ENCODE measurements around the gene TGFB2. TPM values are rescaled to one million over a fixed set of nuclear protein-coding genes. Genes with fewer than 3 reads are reported as not detected.
"Not testable (repeated sequence)": the region's sequence is repeated elsewhere in the genome, so short reads cannot be mapped to it uniquely, and the experiment has no call there.

Gene TGFB2
- under 1 TPM in 1 of 2 donors, not detected in 1; 0.07 TPM for total RNA-seq

DNA sequence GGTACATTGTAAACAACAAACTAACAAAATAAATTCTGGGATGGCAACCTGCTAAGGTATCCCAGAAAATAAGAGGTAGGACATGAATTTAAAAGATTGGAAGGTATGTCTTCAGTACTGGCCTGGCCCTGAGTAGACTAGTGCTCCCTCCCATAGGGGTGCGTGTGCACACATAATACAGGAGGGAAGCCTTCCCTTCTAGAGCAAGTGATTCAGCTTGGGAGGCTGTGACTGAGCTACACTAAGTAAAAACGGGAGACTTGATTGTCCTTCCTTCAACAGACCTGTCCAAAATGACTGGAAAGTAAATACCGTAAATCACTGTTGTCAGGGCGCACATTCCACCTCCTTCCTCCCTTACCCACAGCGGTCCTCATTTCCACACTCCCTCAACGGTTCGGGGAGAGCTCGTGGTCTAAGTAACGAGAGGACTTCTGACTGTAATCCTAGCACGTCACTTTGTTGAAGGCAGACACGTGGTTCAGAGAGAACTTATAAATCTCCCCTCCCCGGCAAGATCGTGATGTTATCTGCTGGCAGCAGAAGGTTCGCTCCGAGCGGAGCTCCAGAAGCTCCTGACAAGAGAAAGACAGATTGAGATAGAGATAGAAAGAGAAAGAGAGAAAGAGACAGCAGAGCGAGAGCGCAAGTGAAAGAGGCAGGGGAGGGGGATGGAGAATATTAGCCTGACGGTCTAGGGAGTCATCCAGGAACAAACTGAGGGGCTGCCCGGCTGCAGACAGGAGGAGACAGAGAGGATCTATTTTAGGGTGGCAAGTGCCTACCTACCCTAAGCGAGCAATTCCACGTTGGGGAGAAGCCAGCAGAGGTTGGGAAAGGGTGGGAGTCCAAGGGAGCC lies at the start of gene TGFB2:
Gene TGFB2 (plus strand): TSS at position 523 of the 859 bp plus-strand sequence. CDS start 1,366 bp downstream, outside the sequence.
- H3K27ac Mint-ChIP-seq, result peak within 1 kb of the TSS in 1 of 2 donors; percentile 33
- no peaks in the 10 kb centered on the region for H3K9me3 Mint-ChIP-seq
- peak in 1 of 2 donors; percentile 8 for DNase-seq (ENCODE audit: low spot score in 2 of 2)
- peak; percentile 57 to 63 for ATAC-seq
- peaks cover 5 to 28% of the 10 kb centered on the region in 2 donors for H3K36me3 Mint-ChIP-seq

GRCh38 chr1:218296162-218296561 lies 49.0 kb upstream of the TGFB2 start:
- no peaks in the 10 kb centered on the region for H3K36me3 Mint-ChIP-seq
- ATAC-seq (no peak), DNase-seq (ENCODE audit: low spot score in 2 of 2) (no peak)
- no peak overlapping the region for H3K27ac Mint-ChIP-seq
- H3K9me3 Mint-ChIP-seq, result no peaks in the 10 kb centered on the region

DNA sequence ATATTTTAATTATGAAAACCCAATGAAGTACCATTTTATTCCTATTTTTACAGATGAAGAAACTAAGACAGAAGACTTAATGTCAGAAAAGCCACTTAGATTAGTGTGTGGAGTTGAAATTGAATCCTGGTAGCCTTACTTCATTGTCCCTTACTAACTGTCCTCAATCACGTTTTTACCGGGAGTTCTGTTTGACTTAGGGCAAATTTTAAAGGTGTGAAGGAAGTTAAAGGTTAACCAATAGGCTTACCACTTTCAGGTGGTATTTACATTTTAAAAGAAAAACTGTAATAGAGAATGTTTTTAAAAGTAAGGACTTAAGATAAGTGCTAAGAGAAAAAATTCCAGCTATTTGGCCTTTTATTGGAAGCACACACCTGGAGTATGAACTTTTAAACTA lies 47.7 kb upstream of the TGFB2 start:
- no peaks in the 10 kb centered on the region for H3K9me3 Mint-ChIP-seq
- no peak overlapping the region for H3K27ac Mint-ChIP-seq
- DNase-seq (ENCODE audit: low spot score in 2 of 2) (no peak), ATAC-seq (no peak)
- H3K36me3 Mint-ChIP-seq, result peaks cover 0 to 6% of the 10 kb centered on the region in 2 donors

- no peak for ATAC-seq
- peaks cover 0 to 6% of the 10 kb centered on the region in 2 donors for H3K36me3 Mint-ChIP-seq
- DNase-seq (ENCODE audit: low spot score in 2 of 2), result no peak
- no peak overlapping the region for H3K27ac Mint-ChIP-seq
- no peaks in the 10 kb centered on the region for H3K9me3 Mint-ChIP-seq
These were observed 47.3 kb upstream of the TGFB2 start for GRCh38 chr1:218297867-218298266.

- ATAC-seq (no peak), DNase-seq (ENCODE audit: low spot score in 2 of 2) (no peak)
- H3K27ac Mint-ChIP-seq, result no peak overlapping the region
- peaks cover 0 to 6% of the 10 kb centered on the region in 2 donors for H3K36me3 Mint-ChIP-seq
- H3K9me3 Mint-ChIP-seq, result no peaks in the 10 kb centered on the region
These were observed 46.7 kb upstream of the TGFB2 start for GRCh38 chr1:218298398-218298797.

GRCh38 chr1:218299416-218299815 lies 45.7 kb upstream of the TGFB2 start:
- no peak overlapping the region for H3K27ac Mint-ChIP-seq
- H3K9me3 Mint-ChIP-seq, result no peaks in the 10 kb centered on the region
- ATAC-seq (no peak), DNase-seq (ENCODE audit: low spot score in 2 of 2) (no peak)
- H3K36me3 Mint-ChIP-seq, result peaks cover 0 to 6% of the 10 kb centered on the region in 2 donors

DNA sequence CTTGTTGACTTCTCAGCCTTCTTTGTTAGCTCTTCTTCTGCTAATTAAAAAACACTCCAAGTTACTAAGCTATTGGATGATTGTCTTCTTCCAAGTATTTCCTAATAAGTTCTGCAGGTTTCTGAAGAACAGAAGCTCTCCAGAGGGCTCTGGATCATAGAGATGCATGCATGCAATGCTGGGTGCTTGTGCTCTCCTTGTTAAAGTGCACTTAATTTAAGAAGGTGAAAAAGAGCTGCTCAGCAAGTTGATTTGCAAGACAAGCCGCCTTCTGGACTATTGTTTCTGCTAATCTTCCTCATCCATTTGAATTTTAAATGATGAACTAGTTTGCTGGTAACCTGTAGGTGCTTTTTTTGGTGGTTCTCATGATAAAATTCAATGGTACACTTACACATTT lies 43.9 kb upstream of the TGFB2 start:
- Mint-ChIP-seq H3K9me3 (no peaks in the 10 kb centered on the region), H3K36me3 (peaks cover 0 to 6% of the 10 kb centered on the region in 2 donors), H3K27ac (no peak overlapping the region)
- DNase-seq (ENCODE audit: low spot score in 2 of 2) (no peak), ATAC-seq (no peak)

- DNase-seq (ENCODE audit: low spot score in 2 of 2) (no peak), ATAC-seq (no peak)
- Mint-ChIP-seq H3K36me3 (peaks cover 1 to 6% of the 10 kb centered on the region in 2 donors), H3K27ac (no peak overlapping the region), H3K9me3 (no peaks in the 10 kb centered on the region)
These were observed 43.0 kb upstream of the TGFB2 start for GRCh38 chr1:218302155-218302554.

GRCh38 chr1:218303176-218303879 lies 41.8 kb upstream of the TGFB2 start:
- no peak overlapping the region for H3K27ac Mint-ChIP-seq
- ATAC-seq, result peak in 1 of 2 donors; percentile 88
- H3K36me3 Mint-ChIP-seq, result peaks cover 7 to 14% of the 10 kb centered on the region in 2 donors
- no peak for DNase-seq (ENCODE audit: low spot score in 2 of 2)
- no peaks in the 10 kb centered on the region for H3K9me3 Mint-ChIP-seq

- ATAC-seq, result peak in 1 of 2 donors; percentile 60
These were observed 40.7 kb upstream of the TGFB2 start for GRCh38 chr1:218304281-218305039.

DNA sequence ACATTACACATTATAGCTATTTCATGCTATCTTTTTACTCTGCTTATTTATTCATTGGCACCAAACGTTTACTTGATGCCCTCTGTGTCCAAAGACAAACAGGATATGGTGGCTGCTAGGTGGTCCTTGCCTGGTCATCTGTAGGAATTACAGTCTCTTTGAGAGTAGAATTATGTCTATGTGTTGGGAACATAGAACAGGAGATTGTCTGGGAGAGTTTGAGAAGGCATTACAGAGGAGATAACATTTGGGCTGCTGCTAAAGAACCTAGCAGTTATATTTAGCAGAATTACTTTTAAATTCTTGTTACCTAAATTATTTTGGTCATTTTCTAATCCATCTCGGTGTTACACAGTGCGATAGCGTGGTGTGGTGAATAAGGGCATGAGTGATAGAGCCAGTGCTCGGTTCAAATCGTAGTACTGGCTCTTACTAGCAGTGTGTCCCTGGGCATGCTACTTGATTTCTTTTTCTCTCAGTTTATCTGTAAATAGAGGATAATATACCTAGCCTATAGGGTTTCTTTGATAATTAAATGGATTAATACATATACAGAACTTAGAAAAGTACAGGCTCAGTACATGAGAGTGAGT lies 39.6 kb upstream of the TGFB2 start:
- H3K27ac Mint-ChIP-seq, result no peak overlapping the region
- DNase-seq (ENCODE audit: low spot score in 2 of 2) (no peak), ATAC-seq (no peak)
- H3K9me3 Mint-ChIP-seq, result no peaks in the 10 kb centered on the region
- H3K36me3 Mint-ChIP-seq, result peaks cover 7 to 14% of the 10 kb centered on the region in 2 donors

More at GRCh38 chr1:218304281-218305039, 40.7 kb upstream of the TGFB2 start:
- DNase-seq (ENCODE audit: low spot score in 2 of 2), result no peak
- Mint-ChIP-seq H3K36me3 (peaks cover 7 to 14% of the 10 kb centered on the region in 2 donors), H3K9me3 (no peaks in the 10 kb centered on the region), H3K27ac (no peak overlapping the region)

GRCh38 chr1:218312509-218312908 lies 32.6 kb upstream of the TGFB2 start:
- Mint-ChIP-seq H3K9me3 (no peaks in the 10 kb centered on the region), H3K27ac (no peak overlapping the region), H3K36me3 (peaks cover 5 to 18% of the 10 kb centered on the region in 2 donors)
- ATAC-seq (peak in 1 of 2 donors; percentile 71), DNase-seq (ENCODE audit: low spot score in 2 of 2) (no peak)

- peaks cover 9 to 20% of the 10 kb centered on the region in 2 donors for H3K36me3 Mint-ChIP-seq
- ATAC-seq, result no peak
- DNase-seq (ENCODE audit: low spot score in 2 of 2), result no peak
- no peak overlapping the region for H3K27ac Mint-ChIP-seq
- H3K9me3 Mint-ChIP-seq, result no peaks in the 10 kb centered on the region
These were observed 30.8 kb upstream of the TGFB2 start for GRCh38 chr1:218314316-218314715.

GRCh38 chr1:218315638-218316037 lies 29.5 kb upstream of the TGFB2 start:
- no peak for ATAC-seq
- Mint-ChIP-seq H3K36me3 (peaks cover 9 to 22% of the 10 kb centered on the region in 2 donors), H3K27ac (no peak overlapping the region), H3K9me3 (no peaks in the 10 kb centered on the region)
- no peak for DNase-seq (ENCODE audit: low spot score in 2 of 2)

- ATAC-seq, result no peak
- H3K27ac Mint-ChIP-seq, result no peak overlapping the region
- peaks cover 9 to 16% of the 10 kb centered on the region in 2 donors for H3K36me3 Mint-ChIP-seq
These were observed 28.1 kb upstream of the TGFB2 start for GRCh38 chr1:218317061-218317460.

GRCh38 chr1:218320182-218320581 lies 25.0 kb upstream of the TGFB2 start:
- H3K36me3 Mint-ChIP-seq, result peaks cover 9 to 12% of the 10 kb centered on the region in 2 donors
- not testable (repeated sequence) for DNase-seq (ENCODE audit: low spot score in 2 of 2); H3K9me3 Mint-ChIP-seq; ATAC-seq; H3K27ac Mint-ChIP-seq

More at GRCh38 chr1:218317061-218317460, 28.1 kb upstream of the TGFB2 start:
- H3K9me3 Mint-ChIP-seq, result no peaks in the 10 kb centered on the region
- DNase-seq (ENCODE audit: low spot score in 2 of 2), result no peak
